Gastroesophageal sphincter (tissue), 4 donors: Measurements from ENCODE around the gene CYTL1. TPM values are rescaled to one million over a fixed set of nuclear protein-coding genes. Genes with fewer than 3 reads are reported as not detected.

ENCODE experiments used
- ATAC-seq: fragments of 150-250 bp; one replicate; pipeline ENCODE4 v1.9.1; 2016; ENCODE audit warnings: mild to moderate bottlenecking, moderate library complexity
- H3K27ac ChIP-seq, 4 donors: fragments of 200-600 bp; sonication (generic) in 3 of 4; 1 replicate in 3 of 4; 2 replicates in 1 of 4; pipeline ENCODE4 v1.5.1; 2016 to 2019
- H3K27me3 ChIP-seq: fragments of 200-600 bp; sonication (generic); one replicate; pipeline ENCODE4 v1.5.1; 2019
- H3K36me3 ChIP-seq, 2 donors: fragments of 200-600 bp; sonication (generic); one replicate each; pipeline ENCODE4 v1.5.1; 2019; ENCODE audit warnings: control low read depth in 1 of 2
- H3K4me1 ChIP-seq, 3 donors: fragments of 200-600 bp; sonication (generic); 1 replicate in 2 of 3; 2 replicates in 1 of 3; pipeline ENCODE4 v1.5.1; 2016 to 2019; ENCODE audit warnings: control low read depth in 2 of 3
- H3K4me3 ChIP-seq, 2 donors: fragments of 200-600 bp; sonication (generic); one replicate each; pipeline ENCODE4 v1.5.1; 2019; ENCODE audit warnings: mild to moderate bottlenecking in 1 of 2, moderate library complexity in 1 of 2
- H3K9me3 ChIP-seq, 3 donors: fragments of 200-600 bp; sonication (generic); one replicate each; pipeline ENCODE4 v1.5.1; 2017 to 2019; ENCODE audit warnings: control low read depth in 2 of 3
- CTCF ChIP-seq, 4 experiments: fragments of 200-600 bp in 2 of 4; fragments of 450-650 bp in 2 of 4; sonication (generic) in 1 of 4; IDR thresholded peaks; one replicate each; pipeline ENCODE4 v1.5.1; 2017 to 2019; ENCODE audit warnings: antibody characterized with exemption in 4 of 4, mild to moderate bottlenecking in 2 of 4, moderate library complexity in 2 of 4
- EP300 ChIP-seq: sonication (generic); formaldehyde crosslinking; IDR thresholded peaks from one replicate; pipeline ENCODE4 v1.6.1; 2017; ENCODE audit warnings: antibody characterized with exemption, mild to moderate bottlenecking
- POLR2A ChIP-seq, 2 donors: fragments of 450-650 bp; IDR thresholded peaks; one replicate each; pipeline ENCODE4 v1.6.1; 2017; ENCODE audit warnings: antibody characterized with exemption in 2 of 2, mild to moderate bottlenecking in 2 of 2, moderate library complexity in 1 of 2
- POLR2AphosphoS5 ChIP-seq: sonication (generic); formaldehyde crosslinking; IDR thresholded peaks from one replicate; pipeline ENCODE4 v1.6.1; 2017; ENCODE audit warnings: antibody characterized with exemption
- WGBS, 2 donors: methylation state at CpG; one replicate each; pipeline ENCODE4 v1.1.5; 2018; ENCODE audit warnings: low coverage in 1 of 2; 5-methylcytosine and 5-hydroxymethylcytosine counted together
- total RNA-seq, 4 donors: library from RNA; depleted of rRNA; stranded (reverse); fragments of >200 nt; gene quantifications; one replicate each; pipeline ENCODE4 v1.1.0, GENCODE V29; 2016

The CYTL1 gene
- total RNA-seq, 4 donors from 2014 or later = 1.4 to 5.0 (median 2.3) TPM

- WGBS, 2 donors = 65 to 83% methylated on average over 2 to 3 of the region's 3 CpGs
- Histone ChIP-seq H3K4me1 (peaks cover 0 to 8% (median 0%) of the 10 kb centered on the region in 3 donors), H3K27ac (no peak overlapping the region), H3K9me3 (no peaks in the 10 kb centered on the region), H3K4me3 (no peak overlapping the region), H3K36me3 (no peaks in the 10 kb centered on the region), H3K27me3 (peaks cover 23% of the 10 kb centered on the region)
- ATAC-seq = no peak
- TF ChIP-seq EP300 (no peak), CTCF (IDR thresholded peaks at IDR 0.05) (no peak)
These were observed 2.3 kb upstream of the CYTL1 start for GRCh38 chr4:5021546-5021945.

GRCh38 chr4:5020341-5020740 lies 1.1 kb upstream of the CYTL1 start:
- peaks cover 0 to 8% (median 0%) of the 10 kb centered on the region in 3 donors for H3K4me1 ChIP-seq
- H3K27ac ChIP-seq = no peak overlapping the region
- H3K9me3 ChIP-seq = no peaks in the 10 kb centered on the region
- no CpG with 5 or more reads among the region's 1 CpG for WGBS, 2 donors
- no peak overlapping the region for H3K4me3 ChIP-seq
- H3K27me3 ChIP-seq = peaks cover 30% of the 10 kb centered on the region
- no peak for ATAC-seq
- H3K36me3 ChIP-seq = no peaks in the 10 kb centered on the region
- TF ChIP-seq POLR2A (IDR thresholded peaks at IDR 0.05) (no peak), CTCF (IDR thresholded peaks at IDR 0.05) (no peak), POLR2AphosphoS5 (no peak), EP300 (no peak)

GRCh38 chr4:5019796-5020195 lies 538 bp upstream of the CYTL1 start:
- Histone ChIP-seq H3K27ac (no peak overlapping the region), H3K9me3 (no peaks in the 10 kb centered on the region), H3K4me1 (peaks cover 0 to 8% (median 0%) of the 10 kb centered on the region in 3 donors), H3K27me3 (peaks cover 30% of the 10 kb centered on the region), H3K36me3 (no peaks in the 10 kb centered on the region), H3K4me3 (no peak overlapping the region)
- ATAC-seq = no peak
- 92% methylated on average over 4 of the region's 12 CpGs; no CpG with 5 or more reads in 1 of the 2 donors for WGBS, 2 donors
- TF ChIP-seq CTCF (IDR thresholded peaks at IDR 0.05) (no peak), EP300 (no peak), POLR2A (IDR thresholded peaks at IDR 0.05) (no peak), POLR2AphosphoS5 (no peak)

- no peak overlapping the region for H3K27ac ChIP-seq
- no peaks in the 10 kb centered on the region for H3K36me3 ChIP-seq
- ATAC-seq = no peak
- H3K9me3 ChIP-seq = no peaks in the 10 kb centered on the region
- TF ChIP-seq POLR2A (IDR thresholded peaks at IDR 0.05) = no peak
- TF ChIP-seq EP300 = no peak
- TF ChIP-seq POLR2AphosphoS5 = no peak
- no peak for TF ChIP-seq CTCF (IDR thresholded peaks at IDR 0.05)
- H3K27me3 ChIP-seq = peaks cover 30% of the 10 kb centered on the region
- H3K4me3 ChIP-seq = no peak overlapping the region
- peaks cover 0 to 8% (median 0%) of the 10 kb centered on the region in 3 donors for H3K4me1 ChIP-seq
- 53 to 70% methylated on average over 5 to 6 of the region's 6 CpGs for WGBS, 2 donors
These were observed 655 bp downstream of the CYTL1 start for GRCh38 chr4:5018603-5019002.

- H3K4me3 ChIP-seq = no peak overlapping the region
- H3K4me1 ChIP-seq = peaks cover 0 to 8% (median 0%) of the 10 kb centered on the region in 3 donors
- TF ChIP-seq CTCF (IDR thresholded peaks at IDR 0.05) = no peak
- TF ChIP-seq POLR2A (IDR thresholded peaks at IDR 0.05) = no peak
- no peak for TF ChIP-seq POLR2AphosphoS5
- no peak for TF ChIP-seq EP300
- no peaks in the 10 kb centered on the region for H3K36me3 ChIP-seq
- no peaks in the 10 kb centered on the region for H3K9me3 ChIP-seq
- peaks cover 30% of the 10 kb centered on the region for H3K27me3 ChIP-seq
- 30 to 39% methylated on average over 2 of the region's 2 CpGs for WGBS, 2 donors
- ATAC-seq = no peak
- H3K27ac ChIP-seq = no peak overlapping the region
These were observed 1.2 kb downstream of the CYTL1 start for GRCh38 chr4:5018096-5018495.
